Peyer's patch (tissue), 4 donors: ENCODE measurements around the gene C6orf47. TPM values are rescaled to one million over a fixed set of nuclear protein-coding genes. Genes with fewer than 3 reads are reported as not detected.
A peak's percentile ranks its signal among the peaks of the same experiment; 100 is the strongest.

Experiments
- DNase-seq, 3 donors: peaks; one replicate each; pipeline ENCODE4 v3.0.0-alpha.2; 2017 to 2019
- H3K27ac ChIP-seq, 4 donors: fragments of 200-600 bp; sonication (generic); one replicate each; pipeline ENCODE4 v1.5.1; 2016 to 2019
- H3K27me3 ChIP-seq, 2 donors: fragments of 200-600 bp; sonication (generic); one replicate each; pipeline ENCODE4 v1.5.1; 2019
- H3K36me3 ChIP-seq, 3 donors: fragments of 200-600 bp; sonication (generic); one replicate each; pipeline ENCODE4 v1.5.1; 2016 to 2019
- H3K4me1 ChIP-seq, 4 donors: fragments of 200-600 bp; sonication (generic); one replicate each; pipeline ENCODE4 v1.5.1; 2016 to 2019
- H3K4me3 ChIP-seq, 4 donors: fragments of 200-600 bp; sonication (generic); 1 replicate in 3 of 4; 2 replicates in 1 of 4; pipeline ENCODE4 v1.5.1; 2016 to 2019; ENCODE audit warnings: mild to moderate bottlenecking in 1 of 4
- H3K9me3 ChIP-seq, 4 donors: fragments of 200-600 bp; sonication (generic); one replicate each; pipeline ENCODE4 v1.5.1; 2016 to 2019; ENCODE audit warnings: mild to moderate bottlenecking in 1 of 4
- POLR2A ChIP-seq, 2 donors: fragments of 450-650 bp; IDR thresholded peaks; one replicate each; pipeline ENCODE4 v1.5.1; 2017; ENCODE audit warnings: antibody characterized with exemption in 2 of 2, mild to moderate bottlenecking in 2 of 2, moderate library complexity in 2 of 2
- total RNA-seq, 4 donors: library from RNA; depleted of rRNA; stranded (reverse); fragments of >200 nt; gene quantifications; one replicate each; pipeline ENCODE4 v1.1.0, GENCODE V29; 2016
- TF ChIP-seq, protein P1 (sequence below), 6 experiments: fragments of 450-650 bp in 4 of 6; fragments of 200-600 bp in 2 of 6; sonication (generic) in 1 of 6; IDR thresholded peaks; one replicate each; pipeline ENCODE4 v1.5.1; 2017 to 2019; ENCODE audit warnings: antibody characterized with exemption in 6 of 6, mild to moderate bottlenecking in 3 of 6, moderate library complexity in 1 of 6

The C6orf47 gene
- total RNA-seq, 4 donors from 2014 or later: 26.4 to 46.7 (median 37.2) TPM

DNA sequence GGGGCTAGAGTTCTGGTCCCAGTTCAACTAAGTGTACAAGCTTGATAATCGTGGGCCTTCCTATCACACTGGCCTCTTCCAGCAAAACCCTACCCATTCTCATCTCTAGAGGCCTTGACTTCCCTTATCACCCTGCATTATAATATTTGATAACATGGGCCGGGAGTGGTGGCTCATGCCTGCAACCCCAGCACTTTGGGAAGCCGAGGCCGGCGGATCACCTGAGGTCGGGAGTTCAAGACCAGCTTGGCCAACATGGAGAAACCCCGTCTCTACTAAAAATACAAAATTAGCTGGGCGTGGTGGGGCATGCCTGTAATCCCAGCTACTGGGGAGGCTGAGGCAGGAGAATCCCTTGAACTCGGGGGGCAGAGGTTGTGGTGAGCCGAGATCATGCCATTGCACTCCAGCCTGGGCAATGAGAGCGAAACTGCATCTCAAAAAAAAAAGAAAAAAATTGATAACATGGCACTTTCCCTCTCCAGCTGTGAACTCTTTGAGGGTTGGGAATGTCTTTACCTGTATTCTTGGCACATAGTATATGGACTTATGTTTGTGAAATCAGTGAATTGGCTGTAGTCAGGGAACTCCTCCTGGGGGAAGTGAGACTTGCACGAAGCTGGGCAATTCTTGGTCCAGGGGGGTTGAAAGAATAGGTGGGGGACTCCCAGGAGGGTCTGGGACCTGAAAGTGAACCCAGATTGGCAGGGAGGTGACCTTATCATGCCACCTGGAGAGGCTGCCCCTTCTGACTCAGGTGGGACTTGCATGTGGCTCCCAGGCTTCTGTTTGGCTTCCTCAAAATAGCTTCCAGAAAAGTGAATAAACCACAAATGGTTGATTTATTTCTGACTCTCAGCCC, 915 bp upstream of the C6orf47 start:
- no peaks in the 10 kb centered on the region for H3K9me3 ChIP-seq
- peaks cover 0 to 24% (median 0%) of the 10 kb centered on the region in 3 donors for H3K36me3 ChIP-seq
- no peaks in the 10 kb centered on the region for H3K27me3 ChIP-seq
- TF ChIP-seq, protein P1, sequence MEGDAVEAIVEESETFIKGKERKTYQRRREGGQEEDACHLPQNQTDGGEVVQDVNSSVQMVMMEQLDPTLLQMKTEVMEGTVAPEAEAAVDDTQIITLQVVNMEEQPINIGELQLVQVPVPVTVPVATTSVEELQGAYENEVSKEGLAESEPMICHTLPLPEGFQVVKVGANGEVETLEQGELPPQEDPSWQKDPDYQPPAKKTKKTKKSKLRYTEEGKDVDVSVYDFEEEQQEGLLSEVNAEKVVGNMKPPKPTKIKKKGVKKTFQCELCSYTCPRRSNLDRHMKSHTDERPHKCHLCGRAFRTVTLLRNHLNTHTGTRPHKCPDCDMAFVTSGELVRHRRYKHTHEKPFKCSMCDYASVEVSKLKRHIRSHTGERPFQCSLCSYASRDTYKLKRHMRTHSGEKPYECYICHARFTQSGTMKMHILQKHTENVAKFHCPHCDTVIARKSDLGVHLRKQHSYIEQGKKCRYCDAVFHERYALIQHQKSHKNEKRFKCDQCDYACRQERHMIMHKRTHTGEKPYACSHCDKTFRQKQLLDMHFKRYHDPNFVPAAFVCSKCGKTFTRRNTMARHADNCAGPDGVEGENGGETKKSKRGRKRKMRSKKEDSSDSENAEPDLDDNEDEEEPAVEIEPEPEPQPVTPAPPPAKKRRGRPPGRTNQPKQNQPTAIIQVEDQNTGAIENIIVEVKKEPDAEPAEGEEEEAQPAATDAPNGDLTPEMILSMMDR (IDR thresholded peaks at IDR 0.05): no peak
- TF ChIP-seq POLR2A (IDR thresholded peaks at IDR 0.05): no peak
- peak overlapping the region in 3 of 4 donors; percentile 64 to 74 (median 67) for H3K4me3 ChIP-seq
- peaks cover 9 to 63% (median 19%) of the 10 kb centered on the region in 4 donors for H3K4me1 ChIP-seq
- no peak for DNase-seq
- H3K27ac ChIP-seq: peak overlapping the region; percentile 81 to 90 (median 84)

DNA sequence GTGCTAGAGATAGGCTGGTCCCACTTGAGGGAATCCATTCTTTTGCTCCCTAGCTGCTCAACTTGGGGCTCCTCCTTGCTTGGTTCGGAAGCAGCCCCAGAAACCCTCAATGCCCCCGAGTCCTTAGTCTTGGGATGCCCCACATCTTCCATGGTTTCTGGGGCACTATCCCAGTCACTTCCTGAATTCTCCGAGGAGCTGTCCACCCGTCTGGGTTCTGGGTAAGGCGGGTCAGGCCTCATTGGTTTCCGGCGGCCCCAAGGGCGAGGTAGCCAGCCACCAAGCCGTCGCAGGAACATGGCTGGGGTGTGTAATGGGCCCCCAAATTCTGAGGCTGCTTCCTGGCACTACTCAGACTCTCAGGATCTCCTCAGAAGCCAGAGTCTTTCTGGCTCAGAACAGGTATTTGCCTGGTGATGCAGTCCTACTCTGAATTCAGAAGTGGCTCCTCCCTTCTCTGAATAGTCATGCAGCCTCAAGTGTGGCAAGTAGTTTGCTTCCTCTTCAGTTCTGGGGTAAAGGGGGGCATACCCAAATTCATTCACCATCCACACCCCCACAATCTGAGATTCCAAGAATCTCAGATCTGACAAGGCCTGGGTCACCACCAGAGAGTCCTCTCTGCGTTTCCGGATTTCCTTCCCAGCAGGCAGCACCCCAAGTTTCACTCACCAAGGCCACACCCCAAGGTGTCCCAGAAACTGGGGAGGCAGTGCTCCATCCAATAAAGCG, 763 bp downstream of the C6orf47 start:
- peak overlapping the region; percentile 54 to 74 (median 66) for H3K4me3 ChIP-seq
- peak in 2 of 3 donors; percentile 41 to 62 for DNase-seq
- TF ChIP-seq, protein P1 (IDR thresholded peaks at IDR 0.05): no peak
- TF ChIP-seq POLR2A (IDR thresholded peaks at IDR 0.05): no peak

DNA sequence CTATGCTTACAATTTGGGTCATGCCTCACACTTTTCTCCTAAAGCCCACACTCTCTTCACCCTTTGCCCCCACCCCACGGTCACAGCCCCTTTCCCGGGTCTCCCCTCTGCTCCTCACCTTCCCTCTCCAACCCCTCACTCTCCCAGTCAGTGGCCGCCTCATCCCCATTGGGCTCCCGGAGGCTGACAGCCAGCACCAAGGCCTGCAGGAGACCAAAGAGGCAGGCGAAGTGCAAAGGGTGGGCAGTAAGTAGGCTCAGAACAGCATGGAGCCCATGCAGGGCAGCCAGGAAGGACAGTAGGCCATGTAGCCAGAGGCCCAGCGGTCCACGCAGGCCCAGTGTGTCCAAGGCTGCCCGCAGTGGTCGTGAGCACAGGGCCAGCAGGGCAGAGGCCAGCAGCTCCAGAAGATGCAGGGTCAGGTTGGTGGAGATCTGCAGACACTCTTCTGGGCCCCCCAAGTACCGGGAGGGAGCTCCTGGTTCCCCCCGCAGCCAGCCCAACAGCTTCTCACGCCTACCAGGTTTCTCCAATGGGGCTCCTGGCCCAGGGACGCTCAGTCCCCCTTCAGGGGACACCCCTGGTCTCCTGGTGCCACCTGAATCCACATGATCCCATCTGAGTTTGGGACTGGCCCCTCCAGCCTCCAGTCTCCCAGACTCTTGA, 1.5 kb downstream of the C6orf47 start:
- no peak for DNase-seq
- Histone ChIP-seq H3K4me1 (peaks cover 9 to 76% (median 19%) of the 10 kb centered on the region in 4 donors), H3K9me3 (no peaks in the 10 kb centered on the region), H3K27ac (peak overlapping the region in 3 of 4 donors; percentile 81 to 90 (median 85)), H3K4me3 (peak overlapping the region; percentile 54 to 74 (median 66)), H3K27me3 (no peaks in the 10 kb centered on the region), H3K36me3 (peaks cover 0 to 25% (median 0%) of the 10 kb centered on the region in 3 donors)
- TF ChIP-seq, protein P1 (IDR thresholded peaks at IDR 0.05): no peak
- no peak for TF ChIP-seq POLR2A (IDR thresholded peaks at IDR 0.05)

More for the DNA sequence above, 763 bp downstream of the C6orf47 start:
- H3K27ac ChIP-seq: peak overlapping the region; percentile 81 to 90 (median 84)
- H3K9me3 ChIP-seq: no peaks in the 10 kb centered on the region
- peaks cover 9 to 72% (median 19%) of the 10 kb centered on the region in 4 donors for H3K4me1 ChIP-seq
- no peaks in the 10 kb centered on the region for H3K27me3 ChIP-seq
- H3K36me3 ChIP-seq: peaks cover 0 to 25% (median 0%) of the 10 kb centered on the region in 3 donors

DNA sequence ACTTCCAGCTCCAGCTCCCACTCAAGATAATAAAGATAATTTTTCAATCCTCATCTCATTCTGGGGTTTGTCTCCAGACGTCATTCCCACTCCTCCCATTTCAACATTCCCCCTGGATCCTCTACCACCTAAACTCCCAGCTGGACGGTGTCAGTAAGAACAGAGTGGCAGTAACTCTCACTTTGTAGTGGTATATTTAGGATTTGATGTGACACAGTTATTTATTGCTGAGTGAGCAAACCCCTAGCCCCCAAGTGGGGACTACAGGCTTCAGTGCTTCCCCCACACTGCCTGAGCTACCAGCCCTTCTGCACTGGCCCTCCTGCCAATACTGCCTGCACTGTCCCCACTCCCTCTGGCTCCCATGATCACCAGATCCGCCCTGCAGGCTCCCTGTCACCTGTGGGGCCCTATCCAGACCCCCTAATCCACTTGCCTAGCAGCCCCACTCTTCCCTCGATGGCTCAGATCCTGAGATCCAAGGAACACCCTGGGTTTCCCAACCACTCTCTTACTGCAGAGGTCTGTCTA, 2.4 kb downstream of the C6orf47 start:
- Histone ChIP-seq H3K9me3 (no peaks in the 10 kb centered on the region), H3K4me1 (peaks cover 7 to 76% (median 14%) of the 10 kb centered on the region in 4 donors), H3K27ac (no peak overlapping the region), H3K27me3 (no peaks in the 10 kb centered on the region), H3K4me3 (peak overlapping the region in 1 of 4 donors; percentile 5), H3K36me3 (peaks cover 0 to 25% (median 0%) of the 10 kb centered on the region in 3 donors)
- DNase-seq: no peak
- TF ChIP-seq, protein P1 (IDR thresholded peaks at IDR 0.05): no peak
- TF ChIP-seq POLR2A (IDR thresholded peaks at IDR 0.05): no peak
